ENCODE measurements around the gene TUBGCP6.

The TUBGCP6 gene

GRCh38 chr22:50218996-50219727 is 25.7 kb downstream of the TUBGCP6 start:
- Histone ChIP-seq H3K27ac (no peak overlapping the region), H3K9me3 (ENCODE audit: severe bottlenecking) (no peaks in the 10 kb centered on the region), H3K4me3 (ENCODE audit: low read depth, low read length) (no peak overlapping the region), H3K36me3 (peaks cover 86% of the 10 kb centered on the region), H3K27me3 (ENCODE audit: insufficient read depth, low read depth, severe bottlenecking) (no peaks in the 10 kb centered on the region)
- no peak for TF ChIP-seq CTCF (IDR thresholded peaks at IDR 0.05; ENCODE audit: low read depth, low read length)
- DNase-seq = peak; percentile 52

- no peaks in the 10 kb centered on the region for H3K9me3 ChIP-seq (ENCODE audit: severe bottlenecking)
- H3K27ac ChIP-seq = no peak overlapping the region
- DNase-seq = no peak
- no peaks in the 10 kb centered on the region for H3K27me3 ChIP-seq (ENCODE audit: insufficient read depth, low read depth, severe bottlenecking)
- peaks cover 89% of the 10 kb centered on the region for H3K36me3 ChIP-seq
- TF ChIP-seq CTCF (IDR thresholded peaks at IDR 0.05; ENCODE audit: low read depth, low read length) = no peak
- H3K4me3 ChIP-seq (ENCODE audit: low read depth, low read length) = no peak overlapping the region
These were observed 26.4 kb downstream of the TUBGCP6 start for GRCh38 chr22:50218153-50218995.

GRCh38 chr22:50217543-50218152 is 27.2 kb downstream of the TUBGCP6 start:
- H3K9me3 ChIP-seq (ENCODE audit: severe bottlenecking) = no peaks in the 10 kb centered on the region
- no peak for TF ChIP-seq CTCF (IDR thresholded peaks at IDR 0.05; ENCODE audit: low read depth, low read length)
- H3K27me3 ChIP-seq (ENCODE audit: insufficient read depth, low read depth, severe bottlenecking) = no peaks in the 10 kb centered on the region
- H3K36me3 ChIP-seq = peaks cover 88% of the 10 kb centered on the region
- H3K27ac ChIP-seq = no peak overlapping the region
- DNase-seq = no peak
- no peak overlapping the region for H3K4me3 ChIP-seq (ENCODE audit: low read depth, low read length)

- Histone ChIP-seq H3K4me3 (ENCODE audit: low read depth, low read length) (no peak overlapping the region), H3K9me3 (ENCODE audit: severe bottlenecking) (no peaks in the 10 kb centered on the region), H3K36me3 (peaks cover 86% of the 10 kb centered on the region), H3K27me3 (ENCODE audit: insufficient read depth, low read depth, severe bottlenecking) (no peaks in the 10 kb centered on the region), H3K27ac (no peak overlapping the region)
- TF ChIP-seq CTCF (IDR thresholded peaks at IDR 0.05; ENCODE audit: low read depth, low read length) = no peak
- DNase-seq = no peak
These were observed 27.9 kb downstream of the TUBGCP6 start for GRCh38 chr22:50216684-50217520.

- no peak for TF ChIP-seq CTCF (IDR thresholded peaks at IDR 0.05; ENCODE audit: low read depth, low read length)
- no peak overlapping the region for H3K4me3 ChIP-seq (ENCODE audit: low read depth, low read length)
- no peaks in the 10 kb centered on the region for H3K9me3 ChIP-seq (ENCODE audit: severe bottlenecking)
- H3K36me3 ChIP-seq = peaks cover 84% of the 10 kb centered on the region
- H3K27me3 ChIP-seq (ENCODE audit: insufficient read depth, low read depth, severe bottlenecking) = no peaks in the 10 kb centered on the region
- H3K27ac ChIP-seq = no peak overlapping the region
- DNase-seq = no peak
These were observed 28.7 kb downstream of the TUBGCP6 start for GRCh38 chr22:50216055-50216683.

Data from WERI-Rb-1 (cell line).